Measurements from ENCODE around the gene CHADL. TPM values are rescaled to one million over a fixed set of nuclear protein-coding genes. Genes with fewer than 3 reads are reported as not detected.

Gene CHADL
- total and polyA plus RNA-seq, 10 of the 15 experiments (the other 5 are each of a cell fraction or from before 2014, with no cell fraction given): 0.24 TPM; not detected in 9

DNA sequence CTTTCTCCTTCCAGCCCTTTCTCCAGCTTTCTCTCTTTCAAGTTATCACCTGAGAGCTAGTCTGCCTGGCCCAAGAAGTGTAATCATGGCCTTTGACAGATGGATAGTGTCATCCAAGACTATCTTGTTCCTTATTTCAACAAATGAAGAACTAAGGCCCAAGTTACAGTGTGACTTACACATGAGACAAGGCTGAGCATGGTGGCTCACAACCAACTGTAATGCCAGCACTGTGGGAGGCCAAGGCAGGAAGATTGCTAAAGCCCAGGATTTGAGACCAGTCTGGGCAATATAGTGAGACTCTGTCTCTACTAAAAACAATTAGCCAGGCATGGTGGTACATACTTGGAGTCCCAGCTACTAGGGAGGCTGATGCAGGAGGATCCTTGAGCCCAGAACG, 48.9 kb upstream of the CHADL start (continued):
- TF ChIP-seq CREB1 (IDR thresholded peaks at IDR 0.05; ENCODE audit: low read depth): no peak
- TF ChIP-seq, protein P1, sequence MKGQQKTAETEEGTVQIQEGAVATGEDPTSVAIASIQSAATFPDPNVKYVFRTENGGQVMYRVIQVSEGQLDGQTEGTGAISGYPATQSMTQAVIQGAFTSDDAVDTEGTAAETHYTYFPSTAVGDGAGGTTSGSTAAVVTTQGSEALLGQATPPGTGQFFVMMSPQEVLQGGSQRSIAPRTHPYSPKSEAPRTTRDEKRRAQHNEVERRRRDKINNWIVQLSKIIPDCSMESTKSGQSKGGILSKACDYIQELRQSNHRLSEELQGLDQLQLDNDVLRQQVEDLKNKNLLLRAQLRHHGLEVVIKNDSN (IDR thresholded peaks at IDR 0.05; ENCODE audit: borderline replicate concordance, extremely low read length, insufficient read depth, low read depth, low read length): no peak
- no peak for TF ChIP-seq NR2C2 (IDR thresholded peaks at IDR 0.05; ENCODE audit: borderline replicate concordance, control insufficient read depth, insufficient read length, low read depth)

- ChIA-PET RAD21 (ENCODE audit: unreplicated experiment) (interaction anchor here (0.6 to 0.8 kb wide), 3 partner anchors 99 to 398 kb away, joined by 3 to 4 read pairs (median 3); no protein-coding TSS in a partner anchor), SMC1A (ENCODE audit: uncharacterized antibody, unreplicated experiment) (no interaction called here), CTCF (interaction anchor here (1.0 kb wide), 1 partner anchor 365 kb away, joined by 3 read pairs; no protein-coding TSS in a partner anchor), POLR2A (interaction anchor here (0.6 to 2.4 kb wide), 3 partner anchors 9 to 400 kb away, joined by 3 to 6 read pairs (median 3); partner anchors contain the start of gene ZC3H7B)
- BruUV-seq (replicated peaks): no TSS peak
- Histone ChIP-seq H3K9ac (ENCODE audit: control insufficient read depth, insufficient read depth, low read length) (no peak overlapping the region), H3K4me2 (ENCODE audit: control insufficient read depth, insufficient read depth) (no peak overlapping the region), H3K4me3 (no peak overlapping the region), H3K36me3 (ENCODE audit: control insufficient read depth in 2 of 2, insufficient read depth in 2 of 2, low read length in 1 of 2) (no peaks in the 10 kb centered on the region), H3K79me2 (ENCODE audit: control insufficient read depth, insufficient read depth, low read length) (peaks cover 21% of the 10 kb centered on the region), H3K4me1 (ENCODE audit: control insufficient read depth, insufficient read depth, low read length) (peaks cover 7% of the 10 kb centered on the region), H4K20me1 (ENCODE audit: control insufficient read depth, insufficient read depth) (no peaks in the 10 kb centered on the region), H3K9me3 (replicated peaks; ENCODE audit: control insufficient read depth, insufficient read depth, low read length) (no peaks in the 10 kb centered on the region), H3K27me3 (replicated peaks in 1 of 2; ENCODE audit: control insufficient read depth in 2 of 2, insufficient read depth in 2 of 2, low read length in 1 of 2) (no peaks in the 10 kb centered on the region), H2AFZ (ENCODE audit: control insufficient read depth, low read depth, low read length) (no peak overlapping the region), H3K27ac (ENCODE audit: control insufficient read depth, insufficient read depth) (no peak overlapping the region)
- DNase-seq (ENCODE audit: low read depth, low spot score) (no peak), ATAC-seq (no peak), FAIRE-seq (no peak)
- TF ChIP-seq FOS (IDR thresholded peaks at IDR 0.05; ENCODE audit: borderline replicate concordance, extremely low read depth, insufficient read length) (no peak), ETV6 (conservative IDR thresholded peaks at IDR 0.05 in 1 of 2, IDR thresholded peaks at IDR 0.05 in 1 of 2; ENCODE audit: borderline replicate concordance in 1 of 2, low read depth in 1 of 2) (no peak)
- TF ChIP-seq, protein P2, sequence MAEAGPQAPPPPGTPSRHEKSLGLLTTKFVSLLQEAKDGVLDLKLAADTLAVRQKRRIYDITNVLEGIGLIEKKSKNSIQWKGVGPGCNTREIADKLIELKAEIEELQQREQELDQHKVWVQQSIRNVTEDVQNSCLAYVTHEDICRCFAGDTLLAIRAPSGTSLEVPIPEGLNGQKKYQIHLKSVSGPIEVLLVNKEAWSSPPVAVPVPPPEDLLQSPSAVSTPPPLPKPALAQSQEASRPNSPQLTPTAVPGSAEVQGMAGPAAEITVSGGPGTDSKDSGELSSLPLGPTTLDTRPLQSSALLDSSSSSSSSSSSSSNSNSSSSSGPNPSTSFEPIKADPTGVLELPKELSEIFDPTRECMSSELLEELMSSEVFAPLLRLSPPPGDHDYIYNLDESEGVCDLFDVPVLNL (IDR thresholded peaks at IDR 0.05; ENCODE audit: low read depth, low read length): no peak
- intact Hi-C loops (cut with micrococcal nuclease; ENCODE audit: unreplicated experiment): no loop called here
- WGBS (ENCODE audit: insufficient coverage, insufficient replicate concordance, low lambda C conversion rate, missing lambda C conversion rate): 81% methylated on average over 9 of the region's 9 CpGs
- in situ Hi-C loops (cut with MboI): no loop called here
These were observed 47.7 kb upstream of the CHADL start for GRCh38 chr22:41288245-41288946.
